Stimulated activated CD8-positive, alpha-beta memory T cell treated with anti-CD3 and anti-CD28 coated beads, Interleukin-12 subunit alpha, Interleukin-12 subunit beta, amount 100 ng/mL, for 24 hours (primary cell): ENCODE measurements around the gene DUSP16.
A peak's percentile ranks its signal among the peaks of the same experiment; 100 is the strongest.
"Not testable (repeated sequence)": the region's sequence is repeated elsewhere in the genome, so short reads cannot be mapped to it uniquely, and the experiment has no call there.

Experiments used
- DNase-seq: peaks from one replicate; pipeline ENCODE4 v3.0.0-alpha.2; 2020; ENCODE audit errors: extremely low read depth

DUSP16 gene

GRCh38 chr12:12562585-12563261, at the start of gene DUSP16:
Gene DUSP16, minus strand, starts transcription at chr12:12562863. Its CDS starts 41,765 bp downstream, at chr12:12521098.
- DNase-seq = no peak

- no peak for DNase-seq
Observed at GRCh38 chr12:12612358-12612757, 49.7 kb upstream of the DUSP16 start.

DNA sequence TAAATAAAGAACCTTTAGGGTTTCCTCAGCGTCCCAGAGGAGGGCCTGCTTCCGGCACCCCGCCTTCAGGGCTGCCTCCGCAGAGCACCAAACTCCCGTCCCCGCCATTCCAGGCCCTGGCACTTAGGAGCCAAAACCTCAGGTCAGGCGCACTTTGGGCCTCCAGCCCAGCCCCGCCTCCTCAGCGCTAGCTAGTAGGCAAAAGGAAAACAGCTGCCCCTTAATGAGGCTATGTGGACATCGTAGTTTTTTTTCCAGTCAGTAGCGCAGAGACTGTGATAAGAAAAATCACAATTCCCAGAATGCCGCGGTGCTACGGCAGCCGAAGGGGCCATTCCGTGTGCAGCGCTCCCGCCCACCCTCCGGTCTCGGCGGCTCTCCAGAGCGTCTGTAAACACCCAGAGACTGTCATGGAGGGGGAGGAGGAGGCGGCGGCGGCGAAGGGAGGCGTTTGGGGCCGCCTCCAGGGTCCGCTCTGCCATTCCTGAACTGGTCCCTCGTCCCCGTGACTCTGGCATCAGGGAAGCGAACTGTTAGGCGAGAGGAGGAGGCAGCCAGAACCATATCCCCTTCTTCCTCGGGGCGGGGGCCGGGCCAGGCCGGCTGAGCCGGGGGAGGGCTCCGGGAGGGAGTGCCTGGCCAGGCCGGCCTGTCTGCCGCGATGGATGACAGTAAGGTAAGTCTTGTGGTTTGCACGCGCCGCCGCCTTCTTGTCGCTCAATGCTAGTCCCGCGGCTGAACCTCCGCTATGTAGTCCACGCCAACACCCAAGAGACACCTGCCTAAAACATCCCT, 49.0 kb upstream of the DUSP16 start, which contains the start of gene CREBL2:
CREBL2 (plus strand) TSS at position 365 of the 795 bp plus-strand sequence; CDS start at position 662, 297 bp downstream.
- DNase-seq = peak; percentile 64

- DNase-seq = no peak
Observed at GRCh38 chr12:12610711-12611110, 48.0 kb upstream of the DUSP16 start.

DNA sequence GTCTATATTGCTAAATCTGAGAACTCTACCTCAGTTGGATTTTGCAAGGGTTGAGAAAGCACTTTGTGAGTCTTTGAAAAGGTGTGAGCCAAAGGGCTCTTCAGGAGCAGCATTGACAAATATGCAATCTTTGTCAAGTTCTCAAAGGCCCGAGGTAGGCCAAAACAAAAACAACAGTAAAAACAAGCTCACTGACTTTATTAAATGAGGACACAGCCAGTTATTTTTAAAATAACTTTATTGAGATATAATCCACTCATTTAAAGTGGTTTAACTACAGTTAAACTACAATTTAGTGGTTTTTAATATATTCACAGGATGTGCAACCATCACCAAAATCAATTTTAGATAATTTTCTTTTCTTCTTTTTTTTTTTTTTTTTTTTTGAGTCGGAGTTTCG, 47.0 kb upstream of the DUSP16 start:
- DNase-seq = no peak

DNA sequence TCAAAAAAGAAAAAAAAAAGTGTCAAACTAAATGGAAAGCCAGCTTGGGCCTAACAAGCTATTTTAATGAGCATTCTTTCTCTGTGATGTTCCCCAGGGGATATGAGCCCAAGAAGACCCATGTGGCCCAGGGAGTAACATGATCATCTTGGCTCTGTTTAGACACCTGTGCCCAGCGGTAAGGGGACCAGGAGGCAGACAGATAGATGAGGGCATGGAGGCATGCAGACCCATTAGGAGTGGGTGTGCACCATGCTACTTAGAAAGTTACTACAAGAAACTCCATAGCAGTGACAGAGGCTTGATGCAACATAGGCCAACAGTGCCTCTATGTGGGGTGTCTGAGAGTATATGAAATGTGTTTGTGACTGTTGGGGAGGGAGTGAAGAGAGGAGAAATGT, 45.9 kb upstream of the DUSP16 start:
- DNase-seq = no peak

- DNase-seq = no peak
Observed at GRCh38 chr12:12606781-12607589, 44.3 kb upstream of the DUSP16 start.

- no peak for DNase-seq
Observed at GRCh38 chr12:12604740-12605139, 42.1 kb upstream of the DUSP16 start.

GRCh38 chr12:12600659-12601058, 38.0 kb upstream of the DUSP16 start:
- DNase-seq = no peak

DNA sequence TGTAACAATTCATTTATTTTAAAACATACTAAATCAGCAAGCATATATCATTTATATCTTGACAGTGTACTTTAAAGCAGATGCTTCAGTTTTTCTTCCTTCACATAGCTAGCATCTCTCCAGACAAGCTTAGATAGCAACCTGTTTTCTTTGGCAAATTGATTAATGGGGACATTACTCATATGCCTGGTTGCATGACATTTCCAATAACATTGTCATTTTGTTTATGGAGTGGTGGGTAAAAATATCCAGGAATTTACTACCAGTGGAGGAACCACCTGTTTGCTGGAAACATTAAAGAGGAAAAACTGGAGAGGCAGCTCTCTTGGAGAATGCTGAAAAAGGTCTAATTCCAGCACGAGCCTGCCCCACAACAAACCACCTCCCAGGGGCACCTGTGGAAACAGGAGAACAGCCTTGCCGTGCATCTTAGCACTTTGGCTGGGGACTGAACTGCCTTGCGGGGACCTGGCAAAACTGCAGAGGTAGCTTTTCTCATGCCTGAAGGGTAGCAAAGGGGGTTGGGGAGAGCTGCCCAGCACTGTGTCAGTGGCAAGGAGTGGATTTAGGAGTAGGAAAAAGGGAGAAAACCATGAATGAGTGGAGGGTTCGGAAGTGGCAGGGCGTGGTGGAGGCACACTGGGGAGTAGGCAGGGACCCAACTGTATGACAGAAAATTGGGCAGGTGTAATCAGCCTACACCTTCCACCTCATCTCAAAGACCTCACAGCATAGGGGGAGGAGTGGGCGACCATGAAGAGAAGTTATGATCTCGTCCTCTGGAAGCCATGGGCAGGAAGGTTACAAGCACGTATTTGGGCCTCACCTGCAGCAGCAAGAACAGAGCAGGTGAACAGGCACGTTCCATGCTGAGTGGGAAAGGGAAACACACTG, 37.3 kb upstream of the DUSP16 start:
- DNase-seq = no peak

DNA sequence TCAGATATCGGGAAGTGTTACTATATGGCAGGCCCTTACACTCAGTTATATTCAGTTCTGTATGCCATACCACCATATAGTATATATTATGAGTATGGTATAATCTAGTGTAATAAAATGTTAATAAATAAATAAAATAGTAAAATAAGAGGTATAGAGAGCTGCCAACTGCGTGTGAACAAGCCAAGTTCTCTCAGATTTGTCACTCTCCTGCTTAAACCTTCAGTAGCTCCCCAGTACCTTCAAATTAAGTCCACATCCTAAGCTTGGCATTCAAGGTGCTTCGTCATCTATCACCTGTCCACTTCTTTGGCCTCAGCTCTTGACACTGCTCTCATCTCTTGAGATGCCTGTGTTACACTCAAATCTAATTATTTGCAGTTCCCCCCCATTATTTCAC, 36.2 kb upstream of the DUSP16 start:
- no peak for DNase-seq

DNA sequence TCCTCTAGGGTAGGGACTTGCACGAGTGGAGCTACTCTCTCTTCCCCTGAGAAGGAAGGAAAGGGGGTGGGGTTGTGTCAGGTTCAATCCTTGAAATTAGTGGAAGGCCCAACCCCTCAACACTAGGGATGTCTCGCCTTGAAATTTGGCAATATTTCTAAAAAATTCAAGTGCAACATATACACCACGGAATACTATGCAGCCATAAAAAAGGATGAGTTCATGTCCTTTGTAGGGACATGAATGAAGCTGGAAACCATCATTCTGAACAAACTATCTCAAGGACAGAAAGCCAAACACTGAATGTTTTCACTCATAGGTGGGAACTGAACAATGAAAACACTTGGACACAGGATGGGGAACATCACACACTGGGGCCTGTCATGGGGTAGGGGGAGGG, 33.9 kb upstream of the DUSP16 start:
- DNase-seq = not testable (repeated sequence)

- not testable (repeated sequence) for DNase-seq
Observed at GRCh38 chr12:12595929-12596328, 33.3 kb upstream of the DUSP16 start.

- DNase-seq = no peak
Observed at GRCh38 chr12:12592930-12593329, 30.3 kb upstream of the DUSP16 start.

DNA sequence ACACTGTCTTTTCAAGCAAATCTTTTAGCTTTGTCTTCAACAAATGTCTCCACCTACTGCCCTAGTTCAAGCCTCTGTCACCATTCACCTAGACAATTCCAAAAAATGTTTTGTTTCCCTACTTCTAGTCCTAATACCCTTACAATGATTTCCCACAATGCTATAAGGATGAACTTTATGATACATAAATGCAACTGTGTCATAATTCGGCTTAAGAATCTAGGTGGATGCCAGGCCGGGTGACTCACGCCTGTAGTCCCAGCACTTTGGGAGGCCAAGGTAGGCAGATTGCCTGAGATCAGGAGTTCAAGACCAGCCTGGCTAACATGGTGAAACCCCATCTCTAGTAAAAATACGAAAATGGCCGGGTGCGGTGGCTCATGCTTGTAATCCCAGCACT, 28.3 kb upstream of the DUSP16 start:
- no peak for DNase-seq

DNA sequence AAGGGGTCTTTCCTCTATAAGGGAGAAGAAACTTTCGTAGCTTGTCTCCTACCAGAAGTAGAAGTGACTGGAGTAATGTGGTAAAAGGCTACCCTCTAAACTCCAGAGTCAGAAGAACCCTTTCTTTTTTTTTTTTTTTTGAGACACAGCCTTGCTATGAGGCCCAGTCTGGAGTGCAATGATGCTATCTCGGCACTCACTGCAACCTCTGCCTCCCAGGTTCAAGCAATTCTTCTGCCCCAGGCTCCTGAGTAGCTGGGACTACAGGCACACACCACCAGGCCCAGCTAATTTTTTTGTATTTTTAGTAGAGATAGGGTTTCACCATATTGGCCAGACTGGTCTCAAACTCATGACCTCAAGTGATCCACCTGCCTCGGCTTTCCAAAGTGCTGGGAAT, 25.8 kb upstream of the DUSP16 start:
- DNase-seq = not testable (repeated sequence)

DNA sequence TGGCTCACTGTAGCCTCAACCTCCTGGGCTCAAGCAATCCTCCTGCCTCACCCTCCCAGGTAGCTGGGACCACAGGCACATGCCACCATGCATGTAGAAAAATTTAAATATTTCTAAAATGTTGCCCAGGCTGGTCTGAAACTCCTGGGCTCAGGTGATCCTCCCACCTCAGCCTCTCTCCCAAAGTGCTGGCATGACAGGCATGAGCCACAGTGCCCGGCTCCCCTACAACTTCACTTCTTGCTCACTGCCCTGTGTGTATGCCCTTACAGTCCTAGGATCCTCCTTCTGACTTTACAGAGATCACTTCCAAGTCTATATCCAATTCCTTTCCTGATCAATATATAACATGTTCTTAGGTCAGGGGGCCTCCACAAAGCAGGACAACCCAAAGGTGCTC, 25.2 kb upstream of the DUSP16 start:
- no peak for DNase-seq

- DNase-seq = no peak
Observed at GRCh38 chr12:12586879-12587675, 24.4 kb upstream of the DUSP16 start.

DNA sequence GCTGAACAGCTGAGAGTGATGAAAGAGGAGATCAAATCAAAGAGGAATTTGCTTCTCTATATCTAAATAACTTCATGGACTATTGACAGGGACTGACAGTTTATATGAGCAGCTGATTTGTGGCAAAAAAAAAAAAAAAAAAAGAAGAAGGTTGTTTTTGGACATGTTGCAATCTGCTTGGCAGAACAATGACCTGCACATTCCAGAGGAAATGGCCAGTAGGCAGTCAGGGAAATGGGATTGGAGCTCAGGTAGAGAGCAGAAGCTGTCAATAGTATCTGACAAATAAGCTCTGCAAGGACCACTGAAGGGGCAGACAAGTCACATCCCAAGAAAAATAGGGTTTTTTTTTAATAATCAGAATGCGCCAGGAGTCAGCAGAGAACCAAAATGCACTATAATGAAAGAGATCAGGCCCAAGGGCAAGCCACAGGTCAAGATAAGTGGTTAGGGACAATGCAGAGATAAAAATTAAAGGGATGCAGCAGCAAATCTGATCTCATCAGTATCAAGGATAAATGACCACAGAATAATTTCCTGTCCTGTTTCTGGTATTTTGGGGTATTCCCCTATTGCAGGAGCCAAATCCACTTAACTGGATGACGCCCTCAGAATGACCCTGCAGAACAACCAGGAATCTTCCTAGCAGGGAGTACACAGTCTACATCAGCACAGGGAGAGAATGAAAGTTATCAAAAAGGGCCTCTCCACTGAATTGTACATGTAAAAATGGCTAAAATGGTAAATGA, 22.6 kb upstream of the DUSP16 start:
- no peak for DNase-seq
